Measurements from ENCODE around the gene VSIG4. TPM values are rescaled to one million over a fixed set of nuclear protein-coding genes. Genes with fewer than 3 reads are reported as not detected.

The VSIG4 gene
- total RNA-seq, 2 donors from 2014 or later: 14.5 to 31.5 TPM

DNA sequence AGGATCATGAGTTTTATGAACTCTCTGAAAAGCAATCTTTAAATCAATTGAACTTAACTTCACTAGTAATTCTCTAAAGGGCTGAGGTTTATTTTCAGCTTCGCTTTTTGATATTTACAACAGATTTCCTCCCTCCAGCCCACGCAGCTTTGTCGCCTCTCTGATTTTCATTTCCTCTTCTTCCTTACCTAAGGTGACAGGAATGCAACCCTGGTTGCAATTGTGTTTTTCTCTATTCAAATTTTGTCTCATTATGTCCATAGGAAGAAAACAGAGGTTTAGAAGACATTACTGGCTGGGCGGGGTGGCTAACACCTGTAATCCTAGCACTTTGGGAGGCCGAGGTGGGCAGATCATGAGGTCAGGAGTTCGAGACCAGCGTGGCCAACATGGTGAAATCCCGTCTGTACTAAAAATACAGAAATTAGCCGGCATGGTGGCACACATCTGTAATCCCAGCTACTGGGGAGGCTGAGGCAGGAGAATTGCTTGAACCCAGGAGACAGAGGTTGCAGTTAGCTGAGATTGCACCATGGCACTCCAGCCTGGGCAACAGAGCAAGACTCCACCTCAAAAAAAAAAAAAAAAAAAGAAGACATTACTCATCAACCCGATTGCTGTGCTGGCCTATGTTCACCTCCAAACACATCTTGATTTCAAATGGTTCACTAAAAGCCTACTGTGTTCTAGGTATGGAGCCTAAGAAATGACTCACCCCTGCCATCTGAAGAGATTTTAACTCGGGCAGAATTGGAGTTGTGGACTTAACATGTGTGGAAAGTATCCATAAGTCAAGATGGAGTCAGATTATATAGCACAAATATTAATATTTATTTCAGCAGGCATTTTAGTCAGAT lies 36.8 kb downstream of the VSIG4 start:
- Histone ChIP-seq H3K27ac (no peak overlapping the region), H3K9me3 (no peaks in the 10 kb centered on the region), H3K27me3 (replicated peaks; ENCODE audit: insufficient read depth) (no peaks in the 10 kb centered on the region), H3K36me3 (no peaks in the 10 kb centered on the region), H3K4me1 (replicated peaks) (no peaks in the 10 kb centered on the region), H3K4me3 (no peak overlapping the region)
- TF ChIP-seq POLR2A (IDR thresholded peaks at IDR 0.05): no peak
- TF ChIP-seq POLR2AphosphoS5 (IDR thresholded peaks at IDR 0.05): no peak
- TF ChIP-seq, protein P1, sequence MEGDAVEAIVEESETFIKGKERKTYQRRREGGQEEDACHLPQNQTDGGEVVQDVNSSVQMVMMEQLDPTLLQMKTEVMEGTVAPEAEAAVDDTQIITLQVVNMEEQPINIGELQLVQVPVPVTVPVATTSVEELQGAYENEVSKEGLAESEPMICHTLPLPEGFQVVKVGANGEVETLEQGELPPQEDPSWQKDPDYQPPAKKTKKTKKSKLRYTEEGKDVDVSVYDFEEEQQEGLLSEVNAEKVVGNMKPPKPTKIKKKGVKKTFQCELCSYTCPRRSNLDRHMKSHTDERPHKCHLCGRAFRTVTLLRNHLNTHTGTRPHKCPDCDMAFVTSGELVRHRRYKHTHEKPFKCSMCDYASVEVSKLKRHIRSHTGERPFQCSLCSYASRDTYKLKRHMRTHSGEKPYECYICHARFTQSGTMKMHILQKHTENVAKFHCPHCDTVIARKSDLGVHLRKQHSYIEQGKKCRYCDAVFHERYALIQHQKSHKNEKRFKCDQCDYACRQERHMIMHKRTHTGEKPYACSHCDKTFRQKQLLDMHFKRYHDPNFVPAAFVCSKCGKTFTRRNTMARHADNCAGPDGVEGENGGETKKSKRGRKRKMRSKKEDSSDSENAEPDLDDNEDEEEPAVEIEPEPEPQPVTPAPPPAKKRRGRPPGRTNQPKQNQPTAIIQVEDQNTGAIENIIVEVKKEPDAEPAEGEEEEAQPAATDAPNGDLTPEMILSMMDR (IDR thresholded peaks at IDR 0.05): no peak
- no peak for DNase-seq (ENCODE audit: low spot score)
- 82% methylated on average over 11 of the region's 11 CpGs for WGBS
- intact Hi-C loops (cut with DNase I): no loop called here

DNA sequence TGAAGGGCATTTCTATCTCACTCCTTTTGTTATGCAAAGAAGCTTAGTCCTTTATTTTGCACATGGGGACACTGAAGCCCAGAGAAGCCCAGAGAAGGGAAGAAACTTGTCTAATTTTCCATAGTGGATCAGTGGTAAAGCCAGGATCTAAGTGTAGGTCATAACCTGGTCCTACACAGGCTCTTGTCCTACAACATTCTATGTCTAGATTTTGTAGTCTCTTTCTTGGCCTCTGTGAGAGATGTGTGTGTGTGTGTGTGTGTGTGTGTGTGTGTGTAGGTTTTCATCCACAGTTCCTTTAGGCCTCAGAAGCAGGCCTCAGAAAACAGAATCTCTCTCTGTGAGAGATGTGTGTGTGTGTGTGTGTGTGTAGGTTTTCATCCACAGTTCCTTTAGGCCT lies 38.3 kb downstream of the VSIG4 start:
- intact Hi-C loops (cut with DNase I): no loop called here
- no peak for DNase-seq (ENCODE audit: low spot score)
- Histone ChIP-seq H3K4me1 (replicated peaks) (no peaks in the 10 kb centered on the region), H3K4me3 (no peak overlapping the region), H3K36me3 (no peaks in the 10 kb centered on the region), H3K27me3 (replicated peaks; ENCODE audit: insufficient read depth) (no peaks in the 10 kb centered on the region), H3K27ac (no peak overlapping the region), H3K9me3 (no peaks in the 10 kb centered on the region)
- TF ChIP-seq POLR2A (IDR thresholded peaks at IDR 0.05) (no peak), POLR2AphosphoS5 (IDR thresholded peaks at IDR 0.05) (no peak)
- TF ChIP-seq, protein P1 (IDR thresholded peaks at IDR 0.05): no peak

DNA sequence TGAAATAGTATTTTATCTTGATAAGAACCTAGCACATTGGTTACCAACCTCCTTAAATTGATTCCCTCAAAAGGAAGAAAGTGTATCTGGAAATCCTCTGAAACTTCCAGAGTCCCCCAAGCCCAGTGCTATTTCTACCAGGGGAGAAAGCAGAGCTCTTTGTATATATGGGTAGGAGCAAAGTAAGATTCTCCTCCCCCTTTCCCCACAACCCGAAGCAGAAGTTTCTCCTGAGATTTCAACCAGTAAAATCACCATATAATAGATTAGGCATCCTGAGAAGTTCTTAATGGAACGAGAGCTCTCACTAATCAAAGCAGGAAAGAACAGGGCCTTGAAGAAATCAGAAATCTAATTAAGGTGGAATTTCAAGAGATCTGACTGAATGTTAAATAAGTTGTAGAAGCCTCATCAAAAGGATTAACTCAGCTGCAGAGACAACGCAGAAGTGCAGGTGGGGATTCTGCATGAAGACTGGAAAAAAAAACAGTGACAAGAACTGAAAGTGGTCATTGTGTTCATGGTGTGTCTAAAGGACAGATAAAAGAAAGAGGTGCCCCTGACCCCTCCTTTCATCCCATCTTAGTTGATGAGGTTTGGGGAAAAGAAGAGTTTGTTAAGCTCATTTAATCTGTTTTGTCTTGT lies 39.1 kb downstream of the VSIG4 start:
- DNase-seq (ENCODE audit: low spot score): no peak
- TF ChIP-seq POLR2AphosphoS5 (IDR thresholded peaks at IDR 0.05) (no peak), POLR2A (IDR thresholded peaks at IDR 0.05) (no peak)
- no peaks in the 10 kb centered on the region for H3K36me3 ChIP-seq
- no peaks in the 10 kb centered on the region for H3K4me1 ChIP-seq (replicated peaks)
- H3K4me3 ChIP-seq: no peak overlapping the region
- H3K27ac ChIP-seq: no peak overlapping the region
- WGBS: 29% methylated on average over 3 of the region's 3 CpGs
- H3K27me3 ChIP-seq (replicated peaks; ENCODE audit: insufficient read depth): no peaks in the 10 kb centered on the region
- intact Hi-C loops (cut with DNase I): no loop called here
- H3K9me3 ChIP-seq: no peaks in the 10 kb centered on the region

DNA sequence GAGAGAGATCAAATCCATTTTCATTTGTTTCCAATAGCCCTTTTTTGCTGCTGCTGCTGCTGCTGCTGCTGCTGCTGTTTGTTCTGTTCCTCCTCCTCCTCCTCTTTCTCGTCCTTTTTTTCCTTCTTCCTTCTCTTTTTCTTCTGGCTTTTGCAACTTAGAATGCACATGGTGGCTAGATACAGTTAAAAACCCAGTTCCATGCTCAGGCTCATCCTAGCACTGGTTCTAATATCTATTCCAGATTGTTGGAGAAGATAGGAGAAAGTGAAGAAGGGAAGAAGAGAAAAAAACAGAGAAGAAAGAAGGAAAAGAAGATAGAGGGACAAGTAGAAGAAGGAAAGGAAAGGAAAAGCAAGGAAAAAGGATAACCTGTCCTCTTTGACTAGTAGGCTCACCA lies 39.7 kb downstream of the VSIG4 start:
- H3K36me3 ChIP-seq: no peaks in the 10 kb centered on the region
- TF ChIP-seq, protein P1 (IDR thresholded peaks at IDR 0.05): no peak
- no peak for TF ChIP-seq POLR2AphosphoS5 (IDR thresholded peaks at IDR 0.05)
- TF ChIP-seq POLR2A (IDR thresholded peaks at IDR 0.05): no peak
- intact Hi-C loops (cut with DNase I): no loop called here
- DNase-seq (ENCODE audit: low spot score): no peak
- WGBS: 20% methylated on average over 1 of the region's 1 CpG
- no peaks in the 10 kb centered on the region for H3K9me3 ChIP-seq
- H3K4me3 ChIP-seq: no peak overlapping the region
- H3K27me3 ChIP-seq (replicated peaks; ENCODE audit: insufficient read depth): no peaks in the 10 kb centered on the region
- no peak overlapping the region for H3K27ac ChIP-seq
- no peaks in the 10 kb centered on the region for H3K4me1 ChIP-seq (replicated peaks)

DNA sequence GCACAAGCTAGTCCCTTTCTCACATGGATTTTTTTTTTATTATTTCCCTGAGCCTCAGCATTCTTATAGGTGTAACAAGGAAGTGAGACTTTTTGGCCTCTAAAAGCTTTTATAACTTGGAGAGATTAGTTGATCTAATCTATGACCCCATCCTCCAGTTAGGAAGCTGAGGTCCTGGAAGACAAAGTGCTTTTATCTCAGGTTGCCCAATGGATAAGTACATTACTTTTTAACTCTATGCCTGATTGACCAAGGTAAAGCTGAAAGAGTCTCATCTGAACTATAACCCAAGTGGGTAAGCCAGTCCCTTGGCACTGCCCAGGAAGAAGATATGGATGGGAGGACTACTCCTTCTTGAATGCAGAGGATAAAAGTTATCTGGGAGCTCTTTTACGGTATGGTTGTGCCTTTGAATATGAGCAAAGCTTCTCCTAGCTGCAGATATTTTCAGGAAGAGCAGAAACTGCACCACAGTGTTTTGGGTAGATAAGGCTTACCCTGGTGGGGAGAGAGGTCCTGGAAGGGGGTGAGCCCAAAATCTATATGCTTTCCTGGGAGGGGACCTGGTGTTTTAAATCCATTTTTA lies 40.2 kb downstream of the VSIG4 start:
- Histone ChIP-seq H3K27me3 (replicated peaks; ENCODE audit: insufficient read depth) (no peaks in the 10 kb centered on the region), H3K36me3 (no peaks in the 10 kb centered on the region), H3K27ac (no peak overlapping the region), H3K4me3 (no peak overlapping the region), H3K9me3 (no peaks in the 10 kb centered on the region), H3K4me1 (replicated peaks) (no peaks in the 10 kb centered on the region)
- TF ChIP-seq POLR2AphosphoS5 (IDR thresholded peaks at IDR 0.05) (no peak), POLR2A (IDR thresholded peaks at IDR 0.05) (no peak)
- TF ChIP-seq, protein P1 (IDR thresholded peaks at IDR 0.05): no peak
- intact Hi-C loops (cut with DNase I): no loop called here
- DNase-seq (ENCODE audit: low spot score): no peak
- WGBS: 64% methylated on average over 1 of the region's 1 CpG
